GM08714 (cell line): ENCODE data around the gene TMEM209.
"Not testable (repeated sequence)": the region's sequence is repeated elsewhere in the genome, so short reads cannot be mapped to it uniquely, and the experiment has no call there.

Experiments used
- H3K4me3 ChIP-seq: fragments of 200-500 bp; sonication (Bioruptor generic); 2 replicates; pipeline ENCODE4 v1.5.1; 2014; ENCODE audit warnings: mild to moderate bottlenecking, low read length, inconsistent platforms
- ZNF274 ChIP-seq: IDR thresholded peaks from 2 replicates; pipeline ENCODE4 v1.6.1; 2012; ENCODE audit warnings: mild to moderate bottlenecking, low read depth, low read length

The TMEM209 gene

GRCh38 chr7:130227883-130228575 is 22.8 kb upstream of the TMEM209 start:
- H3K4me3 ChIP-seq: no peak overlapping the region
- no peak for TF ChIP-seq ZNF274

DNA sequence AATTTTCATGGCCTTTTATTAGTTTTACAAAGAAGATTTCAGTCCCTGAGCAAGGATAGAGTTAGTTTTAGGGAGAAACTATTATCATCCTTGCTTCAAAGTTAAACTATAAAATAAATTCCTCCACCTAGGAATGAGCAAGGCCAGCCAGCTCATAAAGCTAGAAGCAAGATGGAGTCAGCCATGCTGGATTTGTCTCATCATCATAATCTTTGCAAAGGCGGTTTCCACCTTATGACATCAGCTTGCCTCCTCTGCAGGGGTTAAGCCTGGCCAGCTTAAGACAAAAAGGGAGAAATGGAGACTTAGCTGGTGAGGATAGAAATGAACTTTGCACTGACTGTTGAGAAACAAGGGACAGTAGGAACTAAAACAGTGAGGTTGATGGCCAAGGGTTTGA is 21.1 kb upstream of the TMEM209 start:
- H3K4me3 ChIP-seq: no peak overlapping the region
- TF ChIP-seq ZNF274: no peak

- H3K4me3 ChIP-seq: not testable (repeated sequence)
Observed at GRCh38 chr7:130224923-130225322, 19.7 kb upstream of the TMEM209 start.

DNA sequence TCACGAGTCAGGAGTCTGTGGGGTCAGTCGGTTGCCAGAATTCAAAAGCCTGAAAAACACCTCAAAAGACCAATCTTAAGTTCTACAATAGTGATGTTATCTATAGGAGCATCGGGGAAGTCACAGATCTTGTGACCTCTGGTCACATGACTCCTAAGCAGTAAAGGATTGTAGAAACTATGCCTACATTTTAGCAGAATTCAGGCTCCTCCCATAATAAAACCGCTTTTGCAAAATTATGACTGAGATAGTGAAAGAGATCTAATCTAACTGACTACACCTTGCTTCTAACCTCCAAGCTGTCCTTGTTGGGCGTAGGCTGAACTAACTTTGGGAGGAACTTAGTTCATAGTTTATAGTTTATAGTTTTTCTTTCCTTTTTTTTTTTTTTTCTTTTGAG is 19.0 kb upstream of the TMEM209 start:
- H3K4me3 ChIP-seq: no peak overlapping the region
- no peak for TF ChIP-seq ZNF274

DNA sequence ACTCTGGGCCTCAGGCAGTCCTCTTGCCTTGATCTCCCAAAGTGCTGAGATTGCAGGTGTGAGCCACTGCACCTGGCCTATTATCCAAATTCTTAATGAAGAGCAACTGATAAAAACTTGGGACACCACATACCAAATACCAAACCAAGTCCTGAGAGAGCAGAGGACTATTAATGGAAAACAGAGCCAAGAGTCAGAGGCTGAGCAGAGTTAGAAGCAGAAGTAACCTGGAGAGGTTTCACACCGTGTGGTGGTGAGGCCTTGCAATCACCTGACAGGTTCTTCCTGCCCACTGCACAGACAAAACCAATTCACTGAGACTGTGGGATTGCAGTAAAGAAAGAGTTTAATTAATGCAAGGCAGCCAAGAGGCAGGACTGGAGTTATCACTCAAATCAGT is 18.4 kb upstream of the TMEM209 start:
- no peak overlapping the region for H3K4me3 ChIP-seq
- no peak for TF ChIP-seq ZNF274

GRCh38 chr7:130221746-130222145 is 16.5 kb upstream of the TMEM209 start:
- TF ChIP-seq ZNF274: no peak
- no peak overlapping the region for H3K4me3 ChIP-seq

- TF ChIP-seq ZNF274: no peak
Observed at GRCh38 chr7:130219871-130220270, 14.7 kb upstream of the TMEM209 start.

DNA sequence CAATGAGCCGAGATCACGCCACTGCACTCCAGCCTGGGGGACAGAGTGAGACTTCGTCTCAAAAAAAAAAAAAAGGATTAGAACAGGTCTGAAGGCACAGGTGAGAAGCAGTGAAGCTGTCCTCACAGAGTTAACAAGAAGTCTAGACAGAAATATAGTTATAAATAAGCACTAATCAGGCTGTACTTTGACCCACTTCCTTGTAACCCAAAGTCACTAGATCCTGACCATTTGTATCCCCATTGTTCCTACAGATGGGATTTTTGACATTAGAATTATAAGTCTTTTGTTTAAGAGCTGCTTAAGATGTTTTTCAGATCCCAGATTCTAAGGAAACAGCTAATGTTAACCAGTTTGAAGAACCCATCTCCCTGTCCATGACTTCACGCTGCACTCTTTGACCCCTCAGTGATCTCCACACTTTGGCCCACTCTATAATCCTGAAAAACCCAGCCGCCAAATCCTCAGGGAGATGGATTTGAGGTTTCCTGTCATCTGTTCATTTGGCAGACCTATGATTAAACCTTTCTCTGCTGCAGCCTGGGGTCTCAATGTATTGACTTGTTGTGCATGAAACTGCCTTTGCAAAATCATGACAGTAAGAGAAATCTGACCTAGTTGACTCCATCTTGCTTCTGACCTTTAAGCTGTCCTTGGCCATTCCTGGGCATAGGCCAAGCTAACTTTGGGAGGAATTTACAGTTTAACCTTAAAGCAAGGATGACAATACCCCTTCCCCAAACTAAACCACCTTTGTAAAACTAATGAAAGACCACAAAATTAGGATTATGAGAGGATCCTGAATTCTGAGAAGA is 13.8 kb upstream of the TMEM209 start:
- TF ChIP-seq ZNF274: no peak
- no peak overlapping the region for H3K4me3 ChIP-seq

More at GRCh38 chr7:130219871-130220270, 14.7 kb upstream of the TMEM209 start:
- no peak overlapping the region for H3K4me3 ChIP-seq

DNA sequence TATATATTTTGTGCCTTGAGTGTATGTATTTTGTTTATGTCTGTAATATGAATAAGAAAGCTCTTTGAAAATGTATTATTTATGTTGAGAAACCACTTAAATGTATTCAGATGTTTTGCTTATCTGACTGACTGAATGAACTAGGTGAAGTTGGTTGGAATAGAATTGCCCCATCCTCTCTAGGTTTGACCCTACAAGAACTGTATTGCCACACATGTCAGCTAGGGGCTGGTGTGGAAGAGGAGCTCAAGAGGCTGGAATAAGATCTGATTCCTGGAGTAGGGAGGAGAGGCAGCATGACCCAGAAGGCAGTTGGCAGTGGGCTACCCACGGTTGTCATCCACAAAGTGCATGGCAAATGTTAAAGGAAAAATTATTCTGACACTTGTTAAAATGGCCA is 11.5 kb upstream of the TMEM209 start:
- no peak for TF ChIP-seq ZNF274

GRCh38 chr7:130216025-130216424 is 10.8 kb upstream of the TMEM209 start:
- H3K4me3 ChIP-seq: no peak overlapping the region
- TF ChIP-seq ZNF274: no peak

More for the DNA sequence above, 11.5 kb upstream of the TMEM209 start:
- no peak overlapping the region for H3K4me3 ChIP-seq

DNA sequence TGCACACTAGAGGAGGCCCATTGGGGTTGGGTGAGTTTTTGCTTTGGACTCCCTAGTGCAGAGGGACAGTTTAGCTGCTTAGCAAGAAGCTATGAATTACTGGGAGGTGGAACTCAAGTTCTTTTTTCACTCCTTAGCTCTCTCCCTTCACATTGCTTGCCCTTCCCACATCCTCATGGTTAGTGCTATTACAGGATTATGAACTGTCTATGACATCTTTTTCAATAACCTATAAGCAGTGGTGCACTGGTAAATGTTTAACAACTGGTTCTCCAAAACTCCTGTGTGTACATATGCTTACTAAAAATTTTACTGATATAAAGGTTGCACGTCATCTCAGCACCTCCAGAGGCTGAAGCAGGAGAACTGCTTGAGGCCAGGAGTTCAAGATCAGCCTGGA is 8.6 kb upstream of the TMEM209 start:
- no peak overlapping the region for H3K4me3 ChIP-seq
- no peak for TF ChIP-seq ZNF274

DNA sequence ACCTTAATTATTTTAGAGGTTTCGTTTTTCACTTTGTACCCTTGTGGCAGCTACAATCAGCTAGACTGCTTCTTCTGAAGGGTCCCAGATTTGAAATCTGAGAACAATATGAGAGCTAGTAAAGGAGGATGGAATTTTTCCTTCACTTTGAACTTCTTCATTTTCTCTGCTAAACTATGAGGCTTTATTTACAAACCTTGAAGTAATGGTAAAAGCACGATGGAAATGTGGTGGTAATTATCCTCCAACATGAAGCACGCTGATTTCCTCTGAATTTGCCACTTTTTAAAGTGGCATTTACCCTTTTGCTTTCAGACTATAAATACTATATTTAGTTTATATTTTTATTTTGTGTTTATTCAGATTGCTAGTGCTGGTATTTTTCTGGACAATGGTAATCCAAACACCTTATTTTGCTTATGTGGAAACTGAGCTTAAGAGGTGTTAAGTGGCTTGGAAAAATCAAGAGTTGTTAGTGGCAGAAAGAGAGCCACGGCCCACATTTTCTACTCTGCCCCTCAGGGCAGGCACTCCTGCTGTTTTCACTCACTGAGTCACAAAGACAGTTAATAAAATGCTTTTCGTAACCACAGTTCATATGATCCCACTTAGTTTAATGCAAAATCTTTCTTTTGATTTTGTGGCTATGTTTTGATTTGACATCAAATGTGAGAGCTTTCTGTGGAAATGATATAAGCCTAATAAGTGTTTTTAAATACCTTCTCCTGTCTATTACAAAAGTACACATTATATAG is 5.2 kb upstream of the TMEM209 start:
- TF ChIP-seq ZNF274: no peak
- H3K4me3 ChIP-seq: no peak overlapping the region

GRCh38 chr7:130208516-130208915 is 3.3 kb upstream of the TMEM209 start:
- H3K4me3 ChIP-seq: no peak overlapping the region
- TF ChIP-seq ZNF274: no peak

DNA sequence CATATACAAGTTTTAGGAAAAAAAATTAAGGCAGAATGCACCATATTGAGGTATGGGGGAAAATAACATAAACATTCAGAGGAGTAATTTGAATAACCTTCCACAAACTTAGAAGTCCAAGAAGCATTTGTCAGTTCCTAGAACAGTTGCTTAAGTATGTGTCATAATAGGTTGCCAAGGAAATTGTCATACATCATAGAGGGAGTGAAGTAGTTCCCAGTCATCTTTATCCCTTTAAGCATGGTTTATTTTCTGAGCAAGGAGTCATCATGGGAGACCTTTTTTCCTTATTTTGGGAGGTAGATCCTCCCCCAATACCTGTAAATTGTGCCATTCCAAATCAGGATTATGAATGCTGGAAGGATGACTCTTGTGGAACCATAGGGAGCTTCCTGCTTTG is 2.4 kb upstream of the TMEM209 start, which contains the start of gene SSMEM1:
SSMEM1 (plus strand) TSS at position 219 of the 400 bp plus-strand sequence; CDS start at position 270, 51 bp downstream.
- no peak for TF ChIP-seq ZNF274
- no peak within 1 kb of the TSS for H3K4me3 ChIP-seq
